NB4 (cell line): ENCODE data around the gene SLC9C2.
"Not testable (repeated sequence)": the region's sequence is repeated elsewhere in the genome, so short reads cannot be mapped to it uniquely, and the experiment has no call there.

Experiments
- CTCF ChIP-seq: IDR thresholded peaks from one replicate; pipeline ENCODE4 v1.5.1; 2012; ENCODE audit warnings: low read depth, low read length
- POLR2A ChIP-seq: IDR thresholded peaks from 2 replicates; pipeline ENCODE4 v1.6.1; 2011; ENCODE audit warnings: mild to moderate bottlenecking; ENCODE audit not compliant: insufficient read length; ENCODE audit errors: extremely low read depth
- TF ChIP-seq, protein P1 (sequence below): IDR thresholded peaks from 2 replicates; pipeline ENCODE4 v1.6.1; 2011; ENCODE audit warnings: low read depth, low read length

DNA sequence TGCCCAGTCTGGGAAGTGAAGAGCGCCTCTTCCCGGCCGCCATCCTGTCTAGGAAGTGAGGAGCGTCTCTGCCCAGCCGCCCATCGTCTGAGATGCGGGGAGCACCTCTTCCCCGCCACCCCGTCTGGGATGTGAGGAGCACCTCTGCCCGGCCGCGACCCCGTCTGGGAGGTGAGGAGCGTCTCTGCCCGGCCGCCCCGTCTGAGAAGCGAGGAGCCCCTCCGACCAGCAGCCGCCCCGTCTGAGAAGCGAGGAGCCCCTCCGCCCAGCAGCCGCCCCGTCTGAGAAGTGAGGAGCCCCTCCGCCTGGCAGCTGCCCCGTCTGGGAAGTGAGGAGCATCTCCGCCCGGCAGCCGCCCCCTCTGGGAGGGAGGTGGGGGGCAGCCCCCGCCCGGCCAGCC is 10.2 kb upstream of the SLC9C2 start:
- not testable (repeated sequence) for TF ChIP-seq POLR2A, CTCF
- TF ChIP-seq, protein P1, sequence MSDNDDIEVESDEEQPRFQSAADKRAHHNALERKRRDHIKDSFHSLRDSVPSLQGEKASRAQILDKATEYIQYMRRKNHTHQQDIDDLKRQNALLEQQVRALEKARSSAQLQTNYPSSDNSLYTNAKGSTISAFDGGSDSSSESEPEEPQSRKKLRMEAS = not testable (repeated sequence)
